K562 (cell line): ENCODE data around the gene CCL8. TPM values are rescaled to one million over a fixed set of nuclear protein-coding genes. Genes with fewer than 3 reads are reported as not detected.

Experiments
- ATAC-seq: fragments of 200-7000 bp; cut with Tn5 transposase; 3 replicates; pipeline ENCODE4 v1.9.1; 2020; ENCODE audit warnings: moderate library complexity
- BruUV-seq: library from RNA; stranded (reverse); fragments of 400-500 nt; replicated peaks from 2 replicates; lab custom pipeline; 2021; lab: Mats Ljungman, UMichigan
- CTCF ChIA-PET: fragments of 300-600 bp; formaldehyde crosslinking; extraction: SDS; loops from one replicate; lab custom pipeline; 2021; ENCODE audit warnings: low intra/inter-chr PET ratio; lab: Yijun Ruan, JAX
- POLR2A ChIA-PET: fragments of 300-600, 350-650 bp; sonication (Branson Sonifier 250); formaldehyde crosslinking; extraction: SDS; loops from one replicate; lab custom pipeline; 2021; ENCODE audit warnings: antibody characterized with exemption, inconsistent platforms; lab: Yijun Ruan, JAX
- DNase-seq, 4 experiments: peaks; one replicate each; pipeline versions ENCODE4 v3.0.0 to v3.0.0-alpha.2; 2011 to 2018; ENCODE audit warnings: low spot score in 3 of 4, mixed read lengths in 3 of 4; ENCODE audit errors: extremely low read depth in 1 of 4
- FAIRE-seq: peaks from 2 replicates; lab custom pipeline; 2011; peaks lifted over from hg19 to GRCh38; lab: Jason Lieb, UNC
- H2AFZ ChIP-seq: 2 replicates; pipeline ENCODE4 v1.6.0; 2011; ENCODE audit warnings: low read depth, low read length, control low read depth, inconsistent platforms
- H3K27ac ChIP-seq: fragments of 200-600 bp; 3 replicates; pipeline ENCODE4 v1.8.0; 2011; ENCODE audit warnings: low read depth, mild to moderate bottlenecking, control low read depth, inconsistent platforms, low read length, moderate library complexity, mixed read lengths; ENCODE audit errors: extremely low read depth
- H3K27me3 ChIP-seq, 2 experiments: fragments of 300-600 bp in 1 of 2; 2 replicates in 1 of 2; 3 replicates in 1 of 2; pipeline versions ENCODE4 v1.6.0 to v1.8.0; 2011; ENCODE audit warnings: inconsistent platforms in 2 of 2, low read length in 2 of 2, mild to moderate bottlenecking in 1 of 2, mixed read lengths in 1 of 2, moderate library complexity in 1 of 2; ENCODE audit not compliant: control insufficient read depth in 2 of 2, insufficient read depth in 2 of 2
- H3K36me3 ChIP-seq: fragments of 300-600 bp; 3 replicates; pipeline ENCODE4 v1.8.0; 2011; ENCODE audit warnings: mild to moderate bottlenecking, low read length, inconsistent platforms; ENCODE audit not compliant: control insufficient read depth, insufficient read depth
- H3K4me1 ChIP-seq, 2 experiments: fragments of 200-600 bp in 1 of 2; replicated peaks in 1 of 2; 2 replicates in 1 of 2; 3 replicates in 1 of 2; pipeline versions ENCODE4 v1.5.1 to v1.8.0; 2011; ENCODE audit warnings: inconsistent platforms in 2 of 2, low read length in 2 of 2, mild to moderate bottlenecking in 1 of 2, mixed read lengths in 1 of 2, moderate library complexity in 1 of 2; ENCODE audit not compliant: control insufficient read depth in 2 of 2, insufficient read depth in 2 of 2
- H3K4me2 ChIP-seq: 2 replicates; pipeline ENCODE4 v1.6.1; 2011; ENCODE audit warnings: low read length, control low read depth, inconsistent platforms, mixed read lengths; ENCODE audit not compliant: insufficient read depth
- H3K4me3 ChIP-seq: fragments of 200-600 bp; sonication (generic), shearing (Covaris generic); 2 replicates; pipeline ENCODE4 v1.5.1; 2016; ENCODE audit warnings: control low read depth, inconsistent platforms
- H3K79me2 ChIP-seq: fragments of 200-600 bp; 3 replicates; pipeline ENCODE4 v1.8.0; 2011; ENCODE audit warnings: low read length, inconsistent platforms; ENCODE audit not compliant: control insufficient read depth, insufficient read depth
- H3K9ac ChIP-seq, 2 experiments: 2 replicates each; pipeline versions ENCODE4 v1.6.0 to v1.6.1; 2011; ENCODE audit warnings: low read depth in 2 of 2, low read length in 2 of 2, control low read depth in 1 of 2, inconsistent platforms in 1 of 2, mild to moderate bottlenecking in 1 of 2, mixed read lengths in 1 of 2; ENCODE audit not compliant: insufficient read depth in 1 of 2
- H3K9me1 ChIP-seq: one replicate; pipeline ENCODE4 v1.6.0; 2011; ENCODE audit warnings: inconsistent platforms, mild to moderate bottlenecking, low read length, moderate library complexity; ENCODE audit not compliant: control insufficient read depth, insufficient read depth
- H3K9me3 ChIP-seq: replicated peaks from 2 replicates; pipeline ENCODE4 v1.5.1; 2011; ENCODE audit warnings: low read depth, low read length, inconsistent platforms; ENCODE audit not compliant: control insufficient read depth, insufficient read depth
- H4K20me1 ChIP-seq: replicated peaks from 2 replicates; pipeline ENCODE4 v1.6.1; 2011; ENCODE audit warnings: low read length, inconsistent platforms, mixed read lengths; ENCODE audit not compliant: control insufficient read depth, insufficient read depth
- EP400 ChIP-seq: fragments of 450-650 bp; IDR thresholded peaks from 2 replicates; pipeline ENCODE4 v1.6.1; 2017; ENCODE audit warnings: antibody characterized with exemption, mild to moderate bottlenecking, moderate library complexity
- FOXJ2 ChIP-seq: fragments of 200-800 bp; sonication (Bioruptor generic); IDR thresholded peaks from 2 replicates; pipeline ENCODE4 v1.6.1; 2016; ENCODE audit warnings: missing genetic modification characterization, missing compliant biosample characterization
- HDAC2 ChIP-seq: fragments of 450-650 bp; IDR thresholded peaks from 2 replicates; pipeline ENCODE4 v1.6.1; 2016; ENCODE audit warnings: mild to moderate bottlenecking
- HEY1 ChIP-seq: fragments of 250-450 bp; sonication (Bioruptor Pico); IDR thresholded peaks from 2 replicates; pipeline ENCODE4 v1.5.0; 2020; ENCODE audit warnings: mild to moderate bottlenecking, moderate library complexity, borderline replicate concordance
- NCOA6 ChIP-seq: fragments of 450-650 bp; IDR thresholded peaks from 2 replicates; pipeline ENCODE4 v1.6.1; 2017; ENCODE audit warnings: mild to moderate bottlenecking
- SAFB ChIP-seq: fragments of 200-400 bp; formaldehyde crosslinking; IDR thresholded peaks from 2 replicates; pipeline ENCODE4 v1.6.1; 2017; ENCODE audit warnings: low read depth, low read length, borderline replicate concordance
- SMARCA5 ChIP-seq: fragments of 450-650 bp; IDR thresholded peaks from 2 replicates; pipeline ENCODE4 v1.6.1; 2016
- ZC3H8 ChIP-seq: fragments of 450-650 bp; IDR thresholded peaks from 2 replicates; pipeline ENCODE4 v1.6.1; 2017
- ZNF140 ChIP-seq: fragments of 250-450 bp; sonication (Bioruptor Pico); IDR thresholded peaks from 2 replicates; pipeline ENCODE4 v1.8.0; 2021; ENCODE audit warnings: moderate library complexity, mild to moderate bottlenecking, inconsistent platforms
- ZNF184 ChIP-seq: sonication (generic); formaldehyde crosslinking; IDR thresholded peaks from 2 replicates; pipeline ENCODE4 v1.5.0; 2020; ENCODE audit warnings: missing genetic modification reagents
- ZNF224 ChIP-seq: sonication (generic); formaldehyde crosslinking; IDR thresholded peaks from 2 replicates; pipeline ENCODE4 v1.8.0; 2022; ENCODE audit warnings: mild to moderate bottlenecking, missing genetic modification reagents
- ZNF23 ChIP-seq: fragments of 250-450 bp; sonication (Bioruptor Pico); IDR thresholded peaks from 2 replicates; pipeline ENCODE4 v1.4.0; 2020; ENCODE audit warnings: mild to moderate bottlenecking
- WGBS: fragments of 100-300 bp; shearing (Covaris generic); methylation state at CpG from one replicate; pipeline ENCODE4 v1.1.6; 2016; ENCODE audit warnings: low coverage, mixed read lengths; ENCODE audit not compliant: insufficient coverage; ENCODE audit errors: missing lambda C conversion rate; 5-methylcytosine and 5-hydroxymethylcytosine counted together
- in situ Hi-C: fragments of 300-500 bp; cut with MboI; formaldehyde crosslinking; loops from 4 replicates; pipeline ENCODE4 v1.15.0; 2018; ENCODE audit warnings: inconsistent platforms, mixed read lengths
- intact Hi-C: fragments of 100-400 bp; cut with micrococcal nuclease; formaldehyde crosslinking; loops from 2 replicates; pipeline ENCODE4 v1.14.2; 2022
- polyA plus RNA-seq, 8 experiments: library from polyadenylated mRNA; depleted of rRNA in 4 of 8; stranded (reverse) in 5 of 8; unstranded in 3 of 8; fragments of >200 nt; fragmentation: Nextera tagmentation in 2 of 8; fragmentation: Illumina TruSeq in 1 of 8; extraction: Ambion mirVana in 2 of 8; extraction: Trizol in 1 of 8; gene quantifications; 2 replicates each; pipeline versions ENCODE4 v1.2.1 to v1.2.3, GENCODE V29; 2011 to 2014; ENCODE audit warnings: inconsistent platforms in 1 of 8, missing spikeins in 1 of 8
- total RNA-seq, 7 experiments: library from RNA; depleted of rRNA in 6 of 7; stranded (reverse); fragments of >200 nt in 6 of 7; fragmentation: Illumina TruSeq in 2 of 7; extraction: Trizol in 2 of 7; gene quantifications; 2 replicates each; pipeline versions ENCODE4 v1.2.1 to v1.2.3, GENCODE V29; 2011 to 2021; ENCODE audit warnings: low replicate concordance in 1 of 7
- TF ChIP-seq, protein P1 (sequence below): fragments of 200-400 bp; formaldehyde crosslinking; IDR thresholded peaks from 2 replicates; pipeline ENCODE4 v1.6.1; 2017; ENCODE audit warnings: mild to moderate bottlenecking, low read depth, low read length, moderate library complexity
- TF ChIP-seq, protein P2 (sequence below): fragments of 450-650 bp; formaldehyde crosslinking; IDR thresholded peaks from 2 replicates; pipeline ENCODE4 v1.4.0; 2020; ENCODE audit warnings: mild to moderate bottlenecking, moderate library complexity
- TF ChIP-seq, protein P3 (sequence below): fragments of 200-800 bp; sonication (Bioruptor generic); IDR thresholded peaks from 2 replicates; pipeline ENCODE4 v1.6.1; 2017; ENCODE audit warnings: missing genetic modification characterization, missing compliant biosample characterization
- TF ChIP-seq, protein P4 (sequence below): fragments of 250-450 bp; sonication (Bioruptor Pico); IDR thresholded peaks from 2 replicates; pipeline ENCODE4 v1.5.0; 2021

CCL8 gene
- total and polyA plus RNA-seq, 9 of the 15 experiments (the other 6 are each of a cell fraction or from before 2014, with no cell fraction given), result 0.06 TPM; not detected in 8

DNA sequence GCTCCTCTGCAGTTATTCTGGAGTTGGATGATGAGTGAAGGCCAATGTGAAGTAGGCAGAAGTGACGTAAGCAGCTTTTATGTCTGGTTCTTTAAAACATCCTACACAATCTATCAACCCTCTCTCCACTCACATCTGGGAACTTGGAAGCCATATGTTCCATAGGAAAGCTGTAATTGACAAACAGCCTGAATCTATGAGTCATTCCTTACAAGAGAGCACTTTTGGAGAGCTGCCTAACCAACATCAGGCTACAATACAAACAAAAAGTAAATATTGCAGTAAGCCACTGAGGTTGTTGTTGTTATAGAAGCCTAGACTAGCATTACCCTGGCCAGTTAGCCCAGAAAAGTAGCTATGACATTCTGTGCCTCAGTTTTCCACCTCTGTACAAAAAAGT lies 43.4 kb upstream of the CCL8 start:
- intact Hi-C loops, result no loop called here
- CTCF ChIA-PET, result no interaction called here

More for the DNA sequence above, 43.4 kb upstream of the CCL8 start:
- Histone ChIP-seq H3K9me1 (no peaks in the 10 kb centered on the region), H3K9me3 (no peaks in the 10 kb centered on the region), H3K27me3 (no peaks in the 10 kb centered on the region), H4K20me1 (no peaks in the 10 kb centered on the region), H3K4me2 (no peak overlapping the region), H3K79me2 (no peaks in the 10 kb centered on the region), H3K9ac (no peak overlapping the region), H3K36me3 (no peaks in the 10 kb centered on the region), H3K27ac (no peak overlapping the region), H3K4me1 (no peaks in the 10 kb centered on the region), H3K4me3 (no peak overlapping the region), H2AFZ (no peak overlapping the region)
- POLR2A ChIA-PET, result interaction anchor here (0.6 to 1.5 kb wide), 3 partner anchors 10 to 261 kb away, joined by 3 to 4 read pairs (median 3); partner anchors contain the start of gene CCL11
- no peak for FAIRE-seq
- in situ Hi-C loops, result no loop called here
- ATAC-seq, result no peak
- BruUV-seq, result no TSS peak
- DNase-seq, result no peak
- 0% methylated on average over 1 of the region's 1 CpG for WGBS
- TF ChIP-seq ZNF23 (CRISPR knock-in tag) (no peak), SAFB (no peak), ZNF184 (no peak), FOXJ2 (no peak), ZC3H8 (no peak), HDAC2 (no peak), NCOA6 (no peak), HEY1 (CRISPR knock-in tag) (no peak), EP400 (no peak), SMARCA5 (no peak), ZNF224 (CRISPR knock-in tag) (no peak), ZNF140 (CRISPR knock-in tag) (no peak)
- TF ChIP-seq, protein P1, sequence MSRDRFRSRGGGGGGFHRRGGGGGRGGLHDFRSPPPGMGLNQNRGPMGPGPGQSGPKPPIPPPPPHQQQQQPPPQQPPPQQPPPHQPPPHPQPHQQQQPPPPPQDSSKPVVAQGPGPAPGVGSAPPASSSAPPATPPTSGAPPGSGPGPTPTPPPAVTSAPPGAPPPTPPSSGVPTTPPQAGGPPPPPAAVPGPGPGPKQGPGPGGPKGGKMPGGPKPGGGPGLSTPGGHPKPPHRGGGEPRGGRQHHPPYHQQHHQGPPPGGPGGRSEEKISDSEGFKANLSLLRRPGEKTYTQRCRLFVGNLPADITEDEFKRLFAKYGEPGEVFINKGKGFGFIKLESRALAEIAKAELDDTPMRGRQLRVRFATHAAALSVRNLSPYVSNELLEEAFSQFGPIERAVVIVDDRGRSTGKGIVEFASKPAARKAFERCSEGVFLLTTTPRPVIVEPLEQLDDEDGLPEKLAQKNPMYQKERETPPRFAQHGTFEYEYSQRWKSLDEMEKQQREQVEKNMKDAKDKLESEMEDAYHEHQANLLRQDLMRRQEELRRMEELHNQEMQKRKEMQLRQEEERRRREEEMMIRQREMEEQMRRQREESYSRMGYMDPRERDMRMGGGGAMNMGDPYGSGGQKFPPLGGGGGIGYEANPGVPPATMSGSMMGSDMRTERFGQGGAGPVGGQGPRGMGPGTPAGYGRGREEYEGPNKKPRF, result no peak
- TF ChIP-seq, protein P2, sequence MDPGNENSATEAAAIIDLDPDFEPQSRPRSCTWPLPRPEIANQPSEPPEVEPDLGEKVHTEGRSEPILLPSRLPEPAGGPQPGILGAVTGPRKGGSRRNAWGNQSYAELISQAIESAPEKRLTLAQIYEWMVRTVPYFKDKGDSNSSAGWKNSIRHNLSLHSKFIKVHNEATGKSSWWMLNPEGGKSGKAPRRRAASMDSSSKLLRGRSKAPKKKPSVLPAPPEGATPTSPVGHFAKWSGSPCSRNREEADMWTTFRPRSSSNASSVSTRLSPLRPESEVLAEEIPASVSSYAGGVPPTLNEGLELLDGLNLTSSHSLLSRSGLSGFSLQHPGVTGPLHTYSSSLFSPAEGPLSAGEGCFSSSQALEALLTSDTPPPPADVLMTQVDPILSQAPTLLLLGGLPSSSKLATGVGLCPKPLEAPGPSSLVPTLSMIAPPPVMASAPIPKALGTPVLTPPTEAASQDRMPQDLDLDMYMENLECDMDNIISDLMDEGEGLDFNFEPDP (CRISPR knock-in tag), result no peak
- TF ChIP-seq, protein P3, sequence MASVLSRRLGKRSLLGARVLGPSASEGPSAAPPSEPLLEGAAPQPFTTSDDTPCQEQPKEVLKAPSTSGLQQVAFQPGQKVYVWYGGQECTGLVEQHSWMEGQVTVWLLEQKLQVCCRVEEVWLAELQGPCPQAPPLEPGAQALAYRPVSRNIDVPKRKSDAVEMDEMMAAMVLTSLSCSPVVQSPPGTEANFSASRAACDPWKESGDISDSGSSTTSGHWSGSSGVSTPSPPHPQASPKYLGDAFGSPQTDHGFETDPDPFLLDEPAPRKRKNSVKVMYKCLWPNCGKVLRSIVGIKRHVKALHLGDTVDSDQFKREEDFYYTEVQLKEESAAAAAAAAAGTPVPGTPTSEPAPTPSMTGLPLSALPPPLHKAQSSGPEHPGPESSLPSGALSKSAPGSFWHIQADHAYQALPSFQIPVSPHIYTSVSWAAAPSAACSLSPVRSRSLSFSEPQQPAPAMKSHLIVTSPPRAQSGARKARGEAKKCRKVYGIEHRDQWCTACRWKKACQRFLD (CRISPR knock-in tag), result no peak
- TF ChIP-seq, protein P4, sequence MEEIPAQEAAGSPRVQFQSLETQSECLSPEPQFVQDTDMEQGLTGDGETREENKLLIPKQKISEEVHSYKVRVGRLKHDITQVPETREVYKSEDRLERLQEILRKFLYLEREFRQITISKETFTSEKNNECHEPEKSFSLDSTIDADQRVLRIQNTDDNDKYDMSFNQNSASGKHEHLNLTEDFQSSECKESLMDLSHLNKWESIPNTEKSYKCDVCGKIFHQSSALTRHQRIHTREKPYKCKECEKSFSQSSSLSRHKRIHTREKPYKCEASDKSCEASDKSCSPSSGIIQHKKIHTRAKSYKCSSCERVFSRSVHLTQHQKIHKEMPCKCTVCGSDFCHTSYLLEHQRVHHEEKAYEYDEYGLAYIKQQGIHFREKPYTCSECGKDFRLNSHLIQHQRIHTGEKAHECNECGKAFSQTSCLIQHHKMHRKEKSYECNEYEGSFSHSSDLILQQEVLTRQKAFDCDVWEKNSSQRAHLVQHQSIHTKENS (CRISPR knock-in tag), result no peak
